ENCODE measurements around the gene TMEM184B. TPM values are rescaled to one million over a fixed set of nuclear protein-coding genes. Genes with fewer than 3 reads are reported as not detected.

TMEM184B gene
- total RNA-seq, 2 donors from 2014 or later = 76.0 to 137 TPM

DNA sequence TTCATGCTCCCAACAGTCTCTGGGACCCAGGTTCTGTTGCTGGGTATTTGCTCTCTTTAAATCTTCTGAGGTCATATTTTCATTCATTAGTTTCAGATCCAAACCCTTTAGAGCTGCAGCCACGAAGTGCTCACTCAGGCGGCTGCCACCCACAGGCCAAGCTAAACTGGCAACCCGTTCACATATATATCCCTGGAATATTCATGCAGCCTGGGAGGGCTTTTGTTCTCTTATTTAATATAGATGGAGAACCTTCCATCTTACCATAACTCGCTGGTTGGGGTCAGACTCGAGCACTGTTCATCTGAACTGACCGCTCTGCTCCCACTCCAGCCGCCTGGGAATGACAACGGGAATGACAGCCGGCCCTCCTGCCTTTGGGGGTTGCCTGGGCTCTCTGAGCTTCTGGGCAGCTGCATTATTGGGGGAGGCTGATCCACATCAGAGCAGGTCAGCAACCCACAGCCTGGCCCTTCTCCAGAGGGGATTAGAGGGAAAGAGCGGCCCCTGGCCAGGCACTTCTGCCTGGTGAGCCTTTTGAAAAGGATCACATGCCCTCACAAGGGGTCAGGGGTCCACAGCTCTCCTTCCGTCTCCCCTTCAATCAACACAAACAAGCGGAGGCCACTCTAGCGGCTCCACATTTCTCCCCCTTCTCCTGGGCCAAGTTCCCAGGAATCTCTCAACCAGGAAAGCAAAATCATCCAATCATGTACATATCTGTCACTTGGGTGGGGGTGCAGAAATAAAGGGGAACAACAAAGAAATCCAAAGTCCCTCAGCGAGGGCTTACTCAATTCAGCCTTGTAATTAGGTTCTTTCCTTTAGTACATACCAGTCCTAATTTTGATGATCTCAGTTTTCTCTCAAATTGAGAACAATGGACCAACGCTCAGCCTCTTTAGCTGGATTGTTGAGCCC lies 11.8 kb downstream of the TMEM184B start:
- intact Hi-C loops (cut with DNase I) = loop anchor here (5.0 kb wide), 1 partner anchor 91 kb away; no protein-coding TSS in a partner anchor
- peaks cover 3% of the 10 kb centered on the region for H3K4me1 ChIP-seq (replicated peaks)
- no peak for DNase-seq (ENCODE audit: low spot score)
- TF ChIP-seq POLR2AphosphoS5 (IDR thresholded peaks at IDR 0.05) (no peak), POLR2A (IDR thresholded peaks at IDR 0.05) (no peak)
- TF ChIP-seq, protein P1, sequence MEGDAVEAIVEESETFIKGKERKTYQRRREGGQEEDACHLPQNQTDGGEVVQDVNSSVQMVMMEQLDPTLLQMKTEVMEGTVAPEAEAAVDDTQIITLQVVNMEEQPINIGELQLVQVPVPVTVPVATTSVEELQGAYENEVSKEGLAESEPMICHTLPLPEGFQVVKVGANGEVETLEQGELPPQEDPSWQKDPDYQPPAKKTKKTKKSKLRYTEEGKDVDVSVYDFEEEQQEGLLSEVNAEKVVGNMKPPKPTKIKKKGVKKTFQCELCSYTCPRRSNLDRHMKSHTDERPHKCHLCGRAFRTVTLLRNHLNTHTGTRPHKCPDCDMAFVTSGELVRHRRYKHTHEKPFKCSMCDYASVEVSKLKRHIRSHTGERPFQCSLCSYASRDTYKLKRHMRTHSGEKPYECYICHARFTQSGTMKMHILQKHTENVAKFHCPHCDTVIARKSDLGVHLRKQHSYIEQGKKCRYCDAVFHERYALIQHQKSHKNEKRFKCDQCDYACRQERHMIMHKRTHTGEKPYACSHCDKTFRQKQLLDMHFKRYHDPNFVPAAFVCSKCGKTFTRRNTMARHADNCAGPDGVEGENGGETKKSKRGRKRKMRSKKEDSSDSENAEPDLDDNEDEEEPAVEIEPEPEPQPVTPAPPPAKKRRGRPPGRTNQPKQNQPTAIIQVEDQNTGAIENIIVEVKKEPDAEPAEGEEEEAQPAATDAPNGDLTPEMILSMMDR (IDR thresholded peaks at IDR 0.05) = no peak
- H3K4me3 ChIP-seq = no peak overlapping the region
- 54% methylated on average over 15 of the region's 15 CpGs for WGBS
- no peaks in the 10 kb centered on the region for H3K27me3 ChIP-seq (replicated peaks; ENCODE audit: insufficient read depth)
- H3K27ac ChIP-seq = peak overlapping the region; percentile 35 to 52
- no peaks in the 10 kb centered on the region for H3K9me3 ChIP-seq
- H3K36me3 ChIP-seq = no peaks in the 10 kb centered on the region

DNA sequence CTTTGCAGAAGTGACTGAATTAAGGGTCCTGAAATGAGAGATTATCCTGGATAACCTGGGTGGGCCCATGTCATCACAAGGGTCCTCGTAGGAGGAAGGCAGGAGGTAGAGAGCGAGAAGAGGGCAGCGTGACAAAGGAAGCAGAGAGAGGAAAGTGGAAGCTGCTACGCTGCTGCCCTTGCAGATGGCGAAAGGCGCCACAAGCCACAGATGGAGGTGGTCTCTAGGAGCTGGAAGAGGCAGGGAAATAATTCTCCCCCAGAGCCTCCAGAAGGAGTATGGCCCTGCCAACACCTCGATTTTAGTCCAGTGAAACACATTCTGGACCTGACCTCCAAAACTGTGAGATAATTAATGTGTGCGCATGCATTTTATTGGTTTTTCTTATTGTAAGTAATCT lies 13.4 kb downstream of the TMEM184B start:
- no peak for TF ChIP-seq POLR2A (IDR thresholded peaks at IDR 0.05)
- TF ChIP-seq, protein P1 (IDR thresholded peaks at IDR 0.05) = no peak
- no peaks in the 10 kb centered on the region for H3K36me3 ChIP-seq
- H3K9me3 ChIP-seq = no peaks in the 10 kb centered on the region
- no peak for DNase-seq (ENCODE audit: low spot score)
- no peaks in the 10 kb centered on the region for H3K27me3 ChIP-seq (replicated peaks; ENCODE audit: insufficient read depth)
- H3K27ac ChIP-seq = peak overlapping the region; percentile 85 to 87
- intact Hi-C loops (cut with DNase I) = no loop called here
- peaks cover 3% of the 10 kb centered on the region for H3K4me1 ChIP-seq (replicated peaks)
- 75% methylated on average over 8 of the region's 8 CpGs for WGBS
- no peak overlapping the region for H3K4me3 ChIP-seq

DNA sequence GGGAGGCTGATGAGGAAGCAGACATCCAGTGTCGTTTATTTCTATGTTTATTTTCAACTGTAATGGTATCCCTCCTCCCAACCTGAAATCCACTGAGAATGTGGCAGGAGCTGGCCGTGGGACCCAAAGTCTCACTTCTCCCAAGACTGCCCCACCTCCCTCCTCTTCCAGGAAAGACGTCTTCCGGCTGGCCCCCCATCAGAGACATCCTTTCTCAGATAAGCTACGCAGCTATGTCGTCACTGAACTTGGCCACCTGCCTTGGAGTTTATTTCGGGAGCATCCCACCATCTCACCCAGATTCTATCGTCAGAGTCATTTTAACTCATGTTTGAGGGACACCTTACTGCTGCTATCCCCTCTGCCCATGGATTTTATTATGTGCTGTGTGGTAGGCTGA lies 13.9 kb downstream of the TMEM184B start:
- 43% methylated on average over 8 of the region's 8 CpGs for WGBS
- H3K27ac ChIP-seq = peak overlapping the region; percentile 85 to 87
- TF ChIP-seq, protein P1 (IDR thresholded peaks at IDR 0.05) = no peak
- TF ChIP-seq POLR2AphosphoS5 (IDR thresholded peaks at IDR 0.05) (no peak), POLR2A (IDR thresholded peaks at IDR 0.05) (no peak)
- no peak overlapping the region for H3K4me3 ChIP-seq
- H3K9me3 ChIP-seq = no peaks in the 10 kb centered on the region
- peaks cover 3% of the 10 kb centered on the region for H3K4me1 ChIP-seq (replicated peaks)
- DNase-seq (ENCODE audit: low spot score) = no peak
- intact Hi-C loops (cut with DNase I) = no loop called here
- H3K36me3 ChIP-seq = no peaks in the 10 kb centered on the region
- no peaks in the 10 kb centered on the region for H3K27me3 ChIP-seq (replicated peaks; ENCODE audit: insufficient read depth)

DNA sequence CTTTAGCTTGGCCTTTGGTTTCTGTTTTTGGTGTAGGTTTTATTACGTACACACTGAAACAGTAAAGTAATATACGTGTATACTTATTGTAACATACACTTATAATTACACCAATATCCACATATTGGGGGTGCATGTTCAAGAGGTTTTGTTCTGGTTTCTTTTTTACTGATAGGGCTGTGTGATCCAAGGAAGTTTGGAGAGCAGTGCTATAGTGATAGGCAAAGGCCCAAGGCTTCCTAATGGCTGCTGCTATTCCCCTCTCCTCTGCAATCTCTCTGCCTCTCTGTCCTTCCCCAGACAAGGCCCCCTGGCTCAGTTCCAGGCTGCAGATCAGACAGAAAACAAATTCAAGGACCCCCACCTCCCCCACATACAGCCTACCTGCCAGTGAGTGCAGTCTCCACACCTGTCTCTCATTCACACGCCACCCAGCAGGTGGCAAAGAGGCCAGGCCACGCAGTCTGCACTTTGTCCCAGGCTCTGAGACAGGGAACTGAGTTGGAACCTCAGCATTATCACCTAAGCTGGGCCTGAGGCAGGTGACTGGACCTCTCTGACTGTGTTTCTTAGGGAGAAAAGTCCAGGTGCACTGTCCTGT lies 15.1 kb downstream of the TMEM184B start:
- Histone ChIP-seq H3K4me1 (replicated peaks) (peaks cover 3% of the 10 kb centered on the region), H3K36me3 (no peaks in the 10 kb centered on the region), H3K27me3 (replicated peaks; ENCODE audit: insufficient read depth) (no peaks in the 10 kb centered on the region), H3K27ac (peak overlapping the region; percentile 85 to 87), H3K9me3 (no peaks in the 10 kb centered on the region), H3K4me3 (peak overlapping the region in 1 of 2 donors; percentile 16)
- TF ChIP-seq POLR2A (IDR thresholded peaks at IDR 0.05) = no peak
- intact Hi-C loops (cut with DNase I) = no loop called here
- 44% methylated on average over 4 of the region's 4 CpGs for WGBS
- DNase-seq (ENCODE audit: low spot score) = no peak

DNA sequence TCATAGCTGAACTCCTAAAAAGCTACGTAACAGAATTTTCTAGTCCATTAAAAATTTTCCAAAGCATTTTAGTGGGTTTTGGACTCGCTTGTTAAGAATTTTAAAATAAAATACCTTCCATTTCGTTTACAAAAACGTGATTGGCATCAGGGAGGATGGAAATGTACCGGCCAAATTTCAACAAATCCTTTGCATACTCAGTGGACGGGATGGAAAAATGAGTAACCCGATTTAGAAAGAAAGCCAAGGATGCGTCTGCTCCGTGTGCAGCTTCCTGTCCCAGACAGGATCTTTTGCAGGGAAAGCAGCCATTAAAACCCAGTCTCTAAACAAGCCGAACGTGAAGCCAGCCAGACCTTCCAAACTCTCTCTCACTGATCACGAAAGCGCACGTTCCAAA lies 15.6 kb downstream of the TMEM184B start:
- peak overlapping the region; percentile 85 to 87 for H3K27ac ChIP-seq
- H3K27me3 ChIP-seq (replicated peaks; ENCODE audit: insufficient read depth) = no peaks in the 10 kb centered on the region
- peaks cover 3% of the 10 kb centered on the region for H3K4me1 ChIP-seq (replicated peaks)
- peak overlapping the region in 1 of 2 donors; percentile 16 for H3K4me3 ChIP-seq
- no peaks in the 10 kb centered on the region for H3K9me3 ChIP-seq
- no peaks in the 10 kb centered on the region for H3K36me3 ChIP-seq
- DNase-seq (ENCODE audit: low spot score) = no peak
- intact Hi-C loops (cut with DNase I) = no loop called here
- WGBS = 31% methylated on average over 14 of the region's 14 CpGs
- peak; percentile 29 for TF ChIP-seq POLR2AphosphoS5 (IDR thresholded peaks at IDR 0.05)
- no peak for TF ChIP-seq POLR2A (IDR thresholded peaks at IDR 0.05)
- TF ChIP-seq, protein P1 (IDR thresholded peaks at IDR 0.05) = no peak

All from prostate gland (tissue), 2 donors.